Astrocyte of the cerebellum (primary cell): ENCODE results near the gene KCNMB2.

Experiments
- DNase-seq: peaks from one replicate; pipeline ENCODE4 v3.0.0-alpha.2; 2011; ENCODE audit warnings: low read depth
- H3K4me3 ChIP-seq: 2 replicates; pipeline ENCODE4 v1.5.1; 2011; ENCODE audit warnings: mild to moderate bottlenecking, low read depth, low read length, moderate library complexity
- in situ Hi-C: cut with HindIII; loops from 2 replicates; pipeline ENCODE4 v1.10.0; 2017; ENCODE audit warnings: low sequenced_read_pairs
- TF ChIP-seq, protein P1 (sequence below): IDR thresholded peaks from 2 replicates; pipeline ENCODE4 v1.5.1; 2012; ENCODE audit warnings: low read length, low read depth, moderate library complexity, mild to moderate bottlenecking; ENCODE audit errors: missing control alignments

Gene KCNMB2

GRCh38 chr3:178673529-178673928 lies 137.3 kb downstream of the KCNMB2 start:
- H3K4me3 ChIP-seq, result no peak overlapping the region
- in situ Hi-C loops, result no loop called here
- DNase-seq, result no peak
- TF ChIP-seq, protein P1, sequence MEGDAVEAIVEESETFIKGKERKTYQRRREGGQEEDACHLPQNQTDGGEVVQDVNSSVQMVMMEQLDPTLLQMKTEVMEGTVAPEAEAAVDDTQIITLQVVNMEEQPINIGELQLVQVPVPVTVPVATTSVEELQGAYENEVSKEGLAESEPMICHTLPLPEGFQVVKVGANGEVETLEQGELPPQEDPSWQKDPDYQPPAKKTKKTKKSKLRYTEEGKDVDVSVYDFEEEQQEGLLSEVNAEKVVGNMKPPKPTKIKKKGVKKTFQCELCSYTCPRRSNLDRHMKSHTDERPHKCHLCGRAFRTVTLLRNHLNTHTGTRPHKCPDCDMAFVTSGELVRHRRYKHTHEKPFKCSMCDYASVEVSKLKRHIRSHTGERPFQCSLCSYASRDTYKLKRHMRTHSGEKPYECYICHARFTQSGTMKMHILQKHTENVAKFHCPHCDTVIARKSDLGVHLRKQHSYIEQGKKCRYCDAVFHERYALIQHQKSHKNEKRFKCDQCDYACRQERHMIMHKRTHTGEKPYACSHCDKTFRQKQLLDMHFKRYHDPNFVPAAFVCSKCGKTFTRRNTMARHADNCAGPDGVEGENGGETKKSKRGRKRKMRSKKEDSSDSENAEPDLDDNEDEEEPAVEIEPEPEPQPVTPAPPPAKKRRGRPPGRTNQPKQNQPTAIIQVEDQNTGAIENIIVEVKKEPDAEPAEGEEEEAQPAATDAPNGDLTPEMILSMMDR, result no peak

DNA sequence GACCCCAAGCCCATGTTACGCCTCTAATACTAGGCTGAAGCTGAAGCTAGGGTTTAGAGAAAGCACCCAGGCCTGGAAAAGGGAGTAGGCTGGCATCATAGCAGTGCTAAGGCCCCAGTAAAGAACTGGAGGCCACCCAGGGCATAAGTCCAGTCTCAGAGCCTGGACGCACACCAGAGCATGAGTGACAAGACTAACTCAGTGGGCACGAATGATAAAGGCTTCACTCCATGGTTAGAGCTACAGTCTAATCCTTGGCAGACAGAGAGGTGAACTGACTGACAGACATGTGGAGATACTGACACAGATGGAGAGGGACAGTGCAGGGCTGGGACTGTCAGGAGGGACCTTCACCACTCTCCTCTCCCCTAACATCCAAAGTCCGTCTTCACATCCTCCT lies 139.8 kb downstream of the KCNMB2 start:
- DNase-seq, result no peak
- H3K4me3 ChIP-seq, result no peak overlapping the region
- in situ Hi-C loops, result no loop called here
- TF ChIP-seq, protein P1, result no peak

DNA sequence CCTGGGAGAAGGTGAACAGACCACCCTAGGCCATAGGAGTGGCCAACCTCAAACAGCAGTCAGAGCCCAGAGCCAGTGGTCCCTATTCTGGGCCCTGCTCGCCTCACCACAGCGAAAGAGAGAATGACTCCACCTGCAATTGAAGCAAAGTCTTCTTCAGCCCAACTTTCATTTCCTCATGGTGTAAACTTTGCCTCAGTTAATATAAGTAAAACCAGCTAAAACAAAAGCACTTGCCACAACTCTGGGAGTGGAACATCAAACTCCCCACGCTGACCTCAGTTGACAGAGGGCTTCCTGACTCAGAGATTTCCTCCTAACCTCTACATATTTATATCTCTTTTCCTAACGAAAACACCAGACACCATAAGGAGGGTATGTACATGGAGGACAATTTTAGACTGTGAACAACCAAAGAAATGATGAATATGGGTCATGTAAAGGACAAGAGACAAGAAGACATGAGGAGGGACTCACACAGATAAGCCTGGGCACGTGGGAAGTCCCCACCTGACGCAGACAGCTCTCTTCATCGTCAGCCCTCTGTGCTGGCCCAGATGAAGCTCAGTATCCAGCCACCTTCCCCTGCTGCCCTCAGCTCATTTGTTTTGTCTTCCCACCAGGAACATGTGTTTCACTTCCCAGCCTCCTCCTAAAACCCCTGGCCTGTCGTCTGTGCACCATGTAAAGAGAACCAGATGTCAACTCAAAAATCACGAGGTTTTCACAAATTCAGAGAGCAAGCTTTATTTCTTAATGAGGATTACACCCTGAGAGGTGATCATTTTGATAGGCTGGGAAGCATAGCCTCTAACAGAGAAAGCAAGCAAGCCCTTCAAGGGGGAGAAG lies 140.9 kb downstream of the KCNMB2 start:
- DNase-seq, result no peak
- TF ChIP-seq, protein P1, result no peak
- no peak overlapping the region for H3K4me3 ChIP-seq
- in situ Hi-C loops, result no loop called here

- H3K4me3 ChIP-seq, result no peak overlapping the region
- TF ChIP-seq, protein P1, result no peak
- no peak for DNase-seq
- in situ Hi-C loops, result no loop called here
Observed at GRCh38 chr3:178677961-178678360, 141.7 kb downstream of the KCNMB2 start.

- TF ChIP-seq, protein P1, result no peak
- in situ Hi-C loops, result no loop called here
- H3K4me3 ChIP-seq, result no peak overlapping the region
- DNase-seq, result no peak
Observed at GRCh38 chr3:178680037-178680436, 143.8 kb downstream of the KCNMB2 start.

DNA sequence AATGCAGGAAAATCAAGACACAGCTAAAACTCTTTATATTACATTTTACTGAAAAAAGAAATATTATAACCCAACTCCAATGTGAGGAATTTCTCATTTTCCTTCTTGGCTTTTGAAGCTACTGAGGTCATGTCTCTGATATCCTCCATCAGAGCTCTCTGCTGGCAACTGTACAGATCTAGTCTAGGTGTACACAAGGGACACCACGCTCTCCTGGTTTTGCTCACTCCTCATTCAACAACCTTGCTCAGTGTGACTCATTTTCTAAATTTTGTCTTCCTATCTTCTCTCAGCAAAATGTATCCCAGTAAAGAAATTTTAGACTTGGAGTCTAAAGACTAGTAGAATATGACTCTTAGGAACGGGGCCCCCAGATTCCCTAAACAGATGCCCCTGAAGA lies 144.3 kb downstream of the KCNMB2 start:
- DNase-seq, result no peak
- TF ChIP-seq, protein P1, result no peak
- H3K4me3 ChIP-seq, result no peak overlapping the region
- in situ Hi-C loops, result no loop called here
